ENCODE results near the gene POC1A.

DNA sequence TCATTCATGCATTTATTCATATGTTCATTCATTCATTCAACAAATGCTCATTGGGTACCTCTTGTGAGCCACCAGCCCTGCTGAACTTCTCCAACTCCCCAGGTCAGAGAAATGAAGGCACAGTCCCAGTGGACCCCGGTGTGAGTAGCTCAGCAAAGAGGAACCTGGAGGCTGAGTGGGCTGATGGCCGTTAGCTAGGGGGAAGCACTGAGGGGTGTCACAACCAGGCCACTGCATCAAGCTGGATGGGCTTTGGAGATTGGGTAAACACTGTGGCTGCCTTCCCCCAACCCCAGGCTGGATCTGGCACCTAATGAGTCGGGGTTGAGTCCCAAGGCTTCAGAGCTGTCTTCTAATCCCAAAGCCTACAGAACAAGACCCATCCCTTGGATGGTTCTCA, 31.6 kb upstream of the POC1A start:
- TF ChIP-seq, protein P1, sequence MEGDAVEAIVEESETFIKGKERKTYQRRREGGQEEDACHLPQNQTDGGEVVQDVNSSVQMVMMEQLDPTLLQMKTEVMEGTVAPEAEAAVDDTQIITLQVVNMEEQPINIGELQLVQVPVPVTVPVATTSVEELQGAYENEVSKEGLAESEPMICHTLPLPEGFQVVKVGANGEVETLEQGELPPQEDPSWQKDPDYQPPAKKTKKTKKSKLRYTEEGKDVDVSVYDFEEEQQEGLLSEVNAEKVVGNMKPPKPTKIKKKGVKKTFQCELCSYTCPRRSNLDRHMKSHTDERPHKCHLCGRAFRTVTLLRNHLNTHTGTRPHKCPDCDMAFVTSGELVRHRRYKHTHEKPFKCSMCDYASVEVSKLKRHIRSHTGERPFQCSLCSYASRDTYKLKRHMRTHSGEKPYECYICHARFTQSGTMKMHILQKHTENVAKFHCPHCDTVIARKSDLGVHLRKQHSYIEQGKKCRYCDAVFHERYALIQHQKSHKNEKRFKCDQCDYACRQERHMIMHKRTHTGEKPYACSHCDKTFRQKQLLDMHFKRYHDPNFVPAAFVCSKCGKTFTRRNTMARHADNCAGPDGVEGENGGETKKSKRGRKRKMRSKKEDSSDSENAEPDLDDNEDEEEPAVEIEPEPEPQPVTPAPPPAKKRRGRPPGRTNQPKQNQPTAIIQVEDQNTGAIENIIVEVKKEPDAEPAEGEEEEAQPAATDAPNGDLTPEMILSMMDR (conservative IDR thresholded peaks at IDR 0.05; ENCODE audit: low read depth, low read length), result no peak
- TF ChIP-seq EZH2 (IDR thresholded peaks at IDR 0.05; ENCODE audit: borderline replicate concordance, low read depth, low read length, poor library complexity, severe bottlenecking), result no peak

Data from A673 (cell line).